T follicular helper cell (primary cell): Measurements from ENCODE around the gene UNC13C.

Experiments
- DNase-seq: peaks from one replicate; pipeline ENCODE4 v3.0.0-alpha.2; 2020; ENCODE audit warnings: low read depth

UNC13C gene

GRCh38 chr15:54482251-54482650 lies 504.0 kb downstream of the UNC13C start:
- DNase-seq, result no peak

- no peak for DNase-seq
Observed at GRCh38 chr15:54500330-54500729, 522.1 kb downstream of the UNC13C start.

- DNase-seq, result no peak
Observed at GRCh38 chr15:54502416-54503075, 524.3 kb downstream of the UNC13C start.

GRCh38 chr15:54504695-54505094 lies 526.5 kb downstream of the UNC13C start:
- no peak for DNase-seq

GRCh38 chr15:54506977-54507524 lies 528.8 kb downstream of the UNC13C start:
- no peak for DNase-seq

GRCh38 chr15:54514601-54515000 lies 536.4 kb downstream of the UNC13C start:
- no peak for DNase-seq

- DNase-seq, result no peak
Observed at GRCh38 chr15:54515664-54516582, 537.7 kb downstream of the UNC13C start.

- no peak for DNase-seq
Observed at GRCh38 chr15:54517366-54517765, 539.1 kb downstream of the UNC13C start.

GRCh38 chr15:54518156-54518882 lies 540.1 kb downstream of the UNC13C start:
- DNase-seq, result no peak

GRCh38 chr15:54519577-54519976 lies 541.3 kb downstream of the UNC13C start:
- no peak for DNase-seq

GRCh38 chr15:54520616-54521015 lies 542.4 kb downstream of the UNC13C start:
- no peak for DNase-seq

- DNase-seq, result no peak
Observed at GRCh38 chr15:54521206-54521605, 543.0 kb downstream of the UNC13C start.

- DNase-seq, result no peak
Observed at GRCh38 chr15:54528021-54528420, 549.8 kb downstream of the UNC13C start.

- DNase-seq, result no peak
Observed at GRCh38 chr15:54540721-54541120, 562.5 kb downstream of the UNC13C start.

GRCh38 chr15:54547491-54547890 lies 569.2 kb downstream of the UNC13C start:
- no peak for DNase-seq

GRCh38 chr15:54550954-54551353 lies 572.7 kb downstream of the UNC13C start:
- no peak for DNase-seq

GRCh38 chr15:54556231-54556630 lies 578.0 kb downstream of the UNC13C start:
- DNase-seq, result no peak

- DNase-seq, result no peak
Observed at GRCh38 chr15:54559405-54560069, 581.3 kb downstream of the UNC13C start.

- DNase-seq, result no peak
Observed at GRCh38 chr15:54560417-54560816, 582.2 kb downstream of the UNC13C start.

GRCh38 chr15:54564166-54564565 lies 585.9 kb downstream of the UNC13C start:
- no peak for DNase-seq

GRCh38 chr15:54566654-54567053 lies 588.4 kb downstream of the UNC13C start:
- no peak for DNase-seq
